Hepatocyte (in vitro differentiated cells): Measurements from ENCODE around the gene PPDPF.

Source experiments
- CTCF ChIP-seq: fragments of 200-600 bp; sonication (generic); IDR thresholded peaks from 2 replicates; pipeline ENCODE4 v1.5.1; 2016; ENCODE audit warnings: antibody characterized with exemption, mild to moderate bottlenecking; ENCODE audit not compliant: poor library complexity
- EZH2 ChIP-seq: fragments of 200-600 bp; sonication (generic); IDR thresholded peaks from 2 replicates; pipeline ENCODE4 v1.6.1; 2016; ENCODE audit warnings: antibody characterized with exemption, mild to moderate bottlenecking, borderline replicate concordance

- TF ChIP-seq CTCF (no peak), EZH2 (no peak)
These were observed 23.2 kb upstream of the PPDPF start for GRCh38 chr20:63497138-63497945.
